ENCODE data around the gene MSH2.
"Not testable (repeated sequence)": the region's sequence is repeated elsewhere in the genome, so short reads cannot be mapped to it uniquely, and the experiment has no call there.

MSH2 gene

GRCh38 chr2:47402805-47403608, at the start of gene MSH2:
Gene MSH2 (plus strand): TSS chr2:47403156. CDS start chr2:47403192, 36 bp downstream.
- peak; percentile 96 for DNase-seq (ENCODE audit: low spot score)

GRCh38 chr2:47354013-47354847, 48.7 kb upstream of the MSH2 start:
- peak; percentile 93 for DNase-seq (ENCODE audit: low spot score)

- DNase-seq (ENCODE audit: low spot score) = no peak
Measured at GRCh38 chr2:47354848-47355204, 48.1 kb upstream of the MSH2 start.

GRCh38 chr2:47357483-47357882, 45.5 kb upstream of the MSH2 start:
- DNase-seq (ENCODE audit: low spot score) = no peak

GRCh38 chr2:47359375-47359868, 43.5 kb upstream of the MSH2 start:
- DNase-seq (ENCODE audit: low spot score) = no peak

GRCh38 chr2:47360283-47360682, 42.7 kb upstream of the MSH2 start:
- no peak for DNase-seq (ENCODE audit: low spot score)

- DNase-seq (ENCODE audit: low spot score) = peak; percentile 91
Measured at GRCh38 chr2:47360927-47361326, 42.0 kb upstream of the MSH2 start.

GRCh38 chr2:47361505-47362229, 41.3 kb upstream of the MSH2 start:
- not testable (repeated sequence) for DNase-seq (ENCODE audit: low spot score)

- peak; percentile 57 for DNase-seq (ENCODE audit: low spot score)
Measured at GRCh38 chr2:47373747-47374146, 29.2 kb upstream of the MSH2 start.

- no peak for DNase-seq (ENCODE audit: low spot score)
Measured at GRCh38 chr2:47375307-47375706, 27.6 kb upstream of the MSH2 start.

GRCh38 chr2:47379384-47379783, 23.6 kb upstream of the MSH2 start:
- DNase-seq (ENCODE audit: low spot score) = no peak

- no peak for DNase-seq (ENCODE audit: low spot score)
Measured at GRCh38 chr2:47381408-47381807, 21.5 kb upstream of the MSH2 start.

- no peak for DNase-seq (ENCODE audit: low spot score)
Measured at GRCh38 chr2:47386551-47386950, 16.4 kb upstream of the MSH2 start.

GRCh38 chr2:47388888-47389287, 14.1 kb upstream of the MSH2 start:
- DNase-seq (ENCODE audit: low spot score) = no peak

GRCh38 chr2:47389692-47390091, 13.3 kb upstream of the MSH2 start:
- no peak for DNase-seq (ENCODE audit: low spot score)

GRCh38 chr2:47401789-47402554, 984 bp upstream of the MSH2 start:
- no peak for DNase-seq (ENCODE audit: low spot score)

GRCh38 chr2:47402555-47402804, 476 bp upstream of the MSH2 start:
- DNase-seq (ENCODE audit: low spot score) = no peak

GRCh38 chr2:47403609-47404193, 745 bp downstream of the MSH2 start:
- DNase-seq (ENCODE audit: low spot score) = no peak

GRCh38 chr2:47404356-47404755, 1.4 kb downstream of the MSH2 start:
- DNase-seq (ENCODE audit: low spot score) = no peak

- DNase-seq (ENCODE audit: low spot score) = no peak
Measured at GRCh38 chr2:47405757-47406156, 2.8 kb downstream of the MSH2 start.

- DNase-seq (ENCODE audit: low spot score) = not testable (repeated sequence)
Measured at GRCh38 chr2:47406649-47407330, 3.8 kb downstream of the MSH2 start.
